GM19240 (cell line): ENCODE measurements around the gene INAFM1.
"Not testable (repeated sequence)": the region's sequence is repeated elsewhere in the genome, so short reads cannot be mapped to it uniquely, and the experiment has no call there.

Experiments
- DNase-seq: peaks from one replicate; pipeline ENCODE4 v3.0.0; 2011; ENCODE audit warnings: low spot score; ENCODE audit not compliant: insufficient read length

The INAFM1 gene

DNA sequence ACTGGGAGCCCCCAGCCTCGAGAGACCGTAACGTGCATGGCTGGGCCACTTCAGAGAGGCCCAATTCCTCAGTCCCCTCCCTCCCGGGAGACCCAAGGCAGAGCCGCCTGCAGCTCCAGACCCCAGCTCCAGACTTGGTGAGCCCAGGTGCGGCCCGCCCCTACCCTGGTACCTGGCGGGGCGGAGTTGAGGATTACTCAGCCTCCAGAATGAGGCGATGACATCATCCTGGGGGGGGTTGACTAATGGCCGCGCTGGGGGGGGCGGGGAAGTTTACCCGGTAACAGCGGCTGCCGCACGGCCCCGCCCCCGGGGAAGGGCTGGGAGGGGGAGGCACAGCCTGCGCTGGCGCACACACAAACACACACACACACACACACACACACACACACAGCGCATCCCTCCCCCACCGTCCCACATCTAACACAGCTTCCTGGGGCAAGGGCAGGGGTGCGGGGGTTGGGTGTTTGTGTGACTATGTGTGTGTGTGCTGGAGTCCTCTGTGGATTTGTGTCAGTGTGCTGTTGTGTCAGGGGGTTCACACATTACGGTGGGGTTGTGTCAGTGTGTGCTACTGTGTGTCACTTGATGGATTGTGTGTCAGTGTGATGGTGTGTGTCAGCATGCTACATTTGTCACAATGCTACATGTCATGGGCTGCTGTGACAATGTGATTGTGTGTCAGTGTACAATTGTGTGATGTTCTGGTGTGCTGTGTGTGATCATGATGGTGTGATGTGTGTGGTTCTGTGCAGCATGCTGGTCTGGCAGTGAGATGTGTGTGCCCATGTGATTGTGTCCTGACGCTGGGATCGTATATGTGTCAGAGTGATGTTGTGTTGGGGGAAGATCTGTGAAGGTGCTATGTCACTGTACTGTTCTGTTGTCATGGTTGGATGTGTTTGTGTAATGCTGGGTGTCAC lies 33.4 kb upstream of the INAFM1 start:
- peak; percentile 59 for DNase-seq

- DNase-seq: no peak
Observed at GRCh38 chr19:47241919-47242577, 32.6 kb upstream of the INAFM1 start.

DNA sequence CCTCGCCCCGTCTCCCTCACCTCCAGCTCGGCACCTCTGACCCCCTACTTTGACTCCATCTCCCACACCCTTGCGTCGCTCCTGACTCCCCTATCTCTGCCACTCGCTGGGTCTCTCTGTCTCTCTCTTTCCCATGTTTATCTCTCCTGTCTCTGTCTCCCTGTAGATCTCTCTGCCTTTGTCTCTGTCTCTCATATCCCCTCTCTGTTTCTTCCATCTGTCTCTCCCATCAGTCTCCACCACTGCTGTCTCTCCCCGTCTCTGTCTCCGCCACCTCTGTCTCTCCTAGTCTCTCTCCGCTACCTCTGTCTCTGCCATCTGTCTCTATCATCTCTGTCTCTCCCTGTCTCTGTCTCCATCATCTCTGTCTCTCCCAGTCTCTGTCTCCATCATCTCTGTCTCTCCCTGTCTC lies 31.3 kb upstream of the INAFM1 start:
- DNase-seq: no peak

DNA sequence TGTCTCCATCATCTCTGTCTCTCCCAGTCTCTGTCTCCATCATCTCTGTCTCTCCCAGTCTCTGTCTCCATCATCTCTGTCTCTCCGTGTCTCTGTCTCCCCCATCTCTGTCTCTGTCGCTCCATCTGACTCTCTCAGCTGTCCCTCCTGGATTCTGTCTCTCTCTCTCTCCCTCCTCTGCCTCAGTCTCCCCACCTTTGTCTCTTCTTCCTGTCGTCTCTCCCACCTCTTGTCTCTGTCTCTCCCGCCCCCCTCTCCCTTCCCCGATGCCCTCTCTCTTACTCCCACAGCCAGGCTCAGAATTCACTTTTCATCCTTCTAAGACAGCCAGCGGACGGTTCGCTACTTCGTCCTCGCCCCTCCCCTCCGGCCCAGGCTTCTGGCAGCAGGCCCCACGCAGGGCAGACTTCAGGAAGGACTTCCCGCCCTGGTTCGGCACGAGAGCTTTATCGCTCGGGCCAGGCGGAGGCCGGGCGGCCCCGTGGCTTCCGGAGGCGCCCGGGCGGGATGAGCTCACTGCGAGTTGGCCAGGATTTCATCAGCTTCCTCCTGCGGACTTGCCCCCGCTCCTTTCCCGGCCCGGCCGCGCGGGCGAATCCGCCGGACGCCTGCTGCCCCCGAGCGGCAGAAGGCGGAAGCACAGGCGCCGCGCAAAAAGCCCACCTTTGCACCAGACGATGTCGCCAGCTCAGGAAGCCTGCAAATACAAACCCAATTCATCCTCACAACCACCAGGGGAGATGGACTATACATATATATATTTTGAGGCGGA lies 30.7 kb upstream of the INAFM1 start:
- peak; percentile 93 for DNase-seq

GRCh38 chr19:47247308-47247990 lies 27.2 kb upstream of the INAFM1 start:
- DNase-seq: no peak

- not testable (repeated sequence) for DNase-seq
Observed at GRCh38 chr19:47253016-47253415, 21.7 kb upstream of the INAFM1 start.

DNA sequence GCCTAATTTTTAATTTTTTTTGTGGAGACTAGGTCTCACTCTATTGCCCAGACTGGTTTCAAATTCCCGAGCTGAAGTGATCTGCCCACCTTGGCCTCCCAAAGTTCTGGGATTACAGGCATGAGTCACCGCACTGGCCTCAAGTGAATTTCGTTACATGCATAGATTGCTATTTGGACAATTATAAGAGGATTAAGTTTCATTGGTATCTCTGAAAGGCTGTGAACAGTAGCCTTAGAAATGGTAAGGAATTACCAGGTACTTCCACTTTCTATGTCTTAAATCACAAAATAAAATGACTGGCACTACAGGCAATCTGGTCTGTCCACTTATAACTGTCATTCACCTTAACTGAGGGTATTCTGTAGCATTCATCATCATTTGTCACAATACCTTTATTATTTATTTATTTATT lies 21.2 kb upstream of the INAFM1 start:
- no peak for DNase-seq

GRCh38 chr19:47253970-47254369 lies 20.7 kb upstream of the INAFM1 start:
- DNase-seq: no peak

DNA sequence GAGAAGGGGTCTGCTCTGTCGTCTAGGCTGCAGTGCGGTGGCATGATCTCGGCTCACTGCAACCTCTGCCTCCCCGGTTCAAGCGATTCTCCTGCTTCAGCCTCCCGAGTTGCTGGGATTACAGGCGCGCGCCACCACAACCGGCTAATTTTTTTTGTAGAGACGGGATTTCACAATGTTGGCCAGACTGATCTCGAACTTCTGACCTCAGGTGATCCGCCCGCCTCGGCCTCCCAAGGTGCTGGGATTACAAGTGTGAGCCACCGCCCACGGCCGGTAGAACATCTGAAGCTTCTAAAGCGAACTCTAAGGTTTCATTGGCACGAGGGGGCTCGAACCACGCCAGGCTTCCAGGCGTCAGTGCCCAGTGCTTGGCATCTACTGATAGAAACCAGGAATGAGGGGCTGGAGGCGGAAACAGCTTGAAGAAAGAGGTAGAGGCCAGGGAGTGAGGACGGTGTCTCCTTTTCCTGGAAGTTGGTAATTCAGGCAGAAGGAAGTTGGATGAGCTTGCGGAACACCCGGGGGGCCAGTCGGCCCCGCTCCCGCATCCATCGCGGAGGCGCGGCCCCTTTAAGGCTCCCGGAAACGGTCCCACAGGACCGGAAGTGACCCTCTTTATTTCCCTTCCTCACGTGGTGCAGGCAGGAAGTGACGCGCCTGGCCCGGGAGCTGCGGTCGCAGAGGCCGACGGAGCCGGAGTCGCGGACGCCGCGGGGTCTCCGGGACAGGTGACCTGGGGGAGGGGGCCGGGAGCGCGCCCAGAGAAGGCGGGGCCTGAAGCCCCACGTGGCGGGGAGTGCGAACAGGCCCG lies 18.6 kb upstream of the INAFM1 start, which contains the start of gene CCDC9:
Gene CCDC9 (plus strand): TSS at position 647 of the 814 bp plus-strand sequence. CDS start 1,876 bp downstream, outside the sequence.
- DNase-seq: peak; percentile 97

DNA sequence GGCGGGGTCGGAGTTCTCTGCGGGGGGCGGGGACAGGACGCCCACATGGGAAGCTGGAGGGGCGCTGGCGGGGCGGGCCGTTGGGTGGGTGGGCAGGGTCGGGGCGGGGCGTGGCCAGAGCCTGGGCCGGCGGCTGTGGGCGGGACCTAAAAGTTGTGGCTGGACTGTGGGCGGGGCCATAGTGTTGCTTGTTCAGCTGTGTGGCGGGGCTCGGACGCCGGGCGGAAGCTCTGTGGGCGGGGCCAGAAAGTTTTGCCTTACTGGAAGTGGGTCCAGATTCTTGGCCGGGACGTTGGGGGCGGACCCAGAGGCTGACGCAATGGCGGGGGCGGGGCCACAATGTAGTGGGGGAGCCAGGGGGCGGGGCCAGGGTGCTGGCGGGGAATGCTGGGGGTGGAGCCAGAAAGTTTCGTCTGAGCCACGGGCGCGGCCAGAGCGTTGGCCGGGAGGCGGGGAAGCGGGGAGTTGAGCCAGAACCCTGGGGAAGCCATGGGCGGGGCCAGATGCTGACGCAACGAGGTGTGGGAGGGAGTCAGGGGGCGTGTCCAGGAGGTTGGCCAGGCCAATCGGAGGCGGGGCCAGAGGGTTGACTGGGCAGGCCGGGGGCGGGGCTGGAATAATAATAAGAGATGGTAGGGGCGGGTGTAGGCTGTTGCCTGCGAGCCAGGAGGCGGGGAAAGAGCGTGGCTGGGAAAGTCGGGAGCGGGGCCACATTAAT lies 17.8 kb upstream of the INAFM1 start:
- DNase-seq: peak; percentile 98

- DNase-seq: no peak
Observed at GRCh38 chr19:47257411-47258169, 17.1 kb upstream of the INAFM1 start.

DNA sequence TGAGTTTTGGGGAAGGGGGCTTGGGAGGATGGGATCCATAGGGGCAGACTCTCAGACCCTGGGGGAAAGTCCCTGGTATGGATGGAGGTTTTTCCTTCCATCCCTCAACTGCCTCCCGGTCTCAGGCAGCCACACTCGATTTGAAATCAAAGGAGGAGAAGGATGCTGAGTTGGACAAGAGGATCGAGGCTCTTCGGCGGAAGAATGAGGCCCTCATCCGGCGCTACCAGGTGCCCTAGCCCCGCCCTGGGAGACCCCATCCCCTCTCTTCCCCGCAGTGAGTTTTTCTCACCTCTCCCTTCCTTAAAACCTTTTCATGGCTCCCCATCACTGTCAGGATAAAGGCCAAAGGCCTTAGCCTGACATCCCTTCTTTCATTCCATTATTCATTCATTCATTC lies 16.3 kb upstream of the INAFM1 start:
- no peak for DNase-seq

GRCh38 chr19:47258895-47259555 lies 15.7 kb upstream of the INAFM1 start:
- DNase-seq: no peak

- no peak for DNase-seq
Observed at GRCh38 chr19:47260476-47260875, 14.2 kb upstream of the INAFM1 start.

- peak; percentile 60 for DNase-seq
Observed at GRCh38 chr19:47261946-47262793, 12.5 kb upstream of the INAFM1 start.

- no peak for DNase-seq
Observed at GRCh38 chr19:47264629-47265028, 10.1 kb upstream of the INAFM1 start.

- DNase-seq: no peak
Observed at GRCh38 chr19:47266401-47266941, 8.2 kb upstream of the INAFM1 start.
